ENCODE data around the gene CETN2.
"Not testable (repeated sequence)": the region's sequence is repeated elsewhere in the genome, so short reads cannot be mapped to it uniquely, and the experiment has no call there.

CETN2 gene

GRCh38 chrX:152830312-152831305 lies at the start of gene CETN2, which contains the start of gene NSDHL:
TSS of gene CETN2 (minus strand) at chrX:152830757. CDS start at chrX:152830710, 47 bp downstream.
TSS of gene NSDHL (plus strand) at chrX:152831063. CDS start at chrX:152846325, 15,262 bp downstream.
- DNase-seq (ENCODE audit: low read depth), result peak; percentile 84

- DNase-seq (ENCODE audit: low read depth), result no peak
Observed at GRCh38 chrX:152878976-152879755, 48.6 kb upstream of the CETN2 start.

- DNase-seq (ENCODE audit: low read depth), result no peak
Observed at GRCh38 chrX:152876931-152877840, 46.6 kb upstream of the CETN2 start.

- DNase-seq (ENCODE audit: low read depth), result no peak
Observed at GRCh38 chrX:152873361-152873760, 42.8 kb upstream of the CETN2 start.

GRCh38 chrX:152872522-152872921 lies 42.0 kb upstream of the CETN2 start:
- no peak for DNase-seq (ENCODE audit: low read depth)

- no peak for DNase-seq (ENCODE audit: low read depth)
Observed at GRCh38 chrX:152871260-152871659, 40.7 kb upstream of the CETN2 start.

GRCh38 chrX:152869972-152870371 lies 39.4 kb upstream of the CETN2 start:
- no peak for DNase-seq (ENCODE audit: low read depth)

GRCh38 chrX:152866386-152866785 lies 35.8 kb upstream of the CETN2 start:
- no peak for DNase-seq (ENCODE audit: low read depth)

- DNase-seq (ENCODE audit: low read depth), result no peak
Observed at GRCh38 chrX:152865232-152865920, 34.8 kb upstream of the CETN2 start.

- DNase-seq (ENCODE audit: low read depth), result no peak
Observed at GRCh38 chrX:152861826-152862225, 31.3 kb upstream of the CETN2 start.

- no peak for DNase-seq (ENCODE audit: low read depth)
Observed at GRCh38 chrX:152861116-152861515, 30.6 kb upstream of the CETN2 start.

GRCh38 chrX:152853986-152854385 lies 23.4 kb upstream of the CETN2 start:
- DNase-seq (ENCODE audit: low read depth), result no peak

GRCh38 chrX:152850465-152850864 lies 19.9 kb upstream of the CETN2 start:
- DNase-seq (ENCODE audit: low read depth), result no peak

GRCh38 chrX:152847281-152847680 lies 16.7 kb upstream of the CETN2 start:
- DNase-seq (ENCODE audit: low read depth), result no peak

- DNase-seq (ENCODE audit: low read depth), result no peak
Observed at GRCh38 chrX:152845618-152846240, 15.2 kb upstream of the CETN2 start.

- no peak for DNase-seq (ENCODE audit: low read depth)
Observed at GRCh38 chrX:152844256-152844655, 13.7 kb upstream of the CETN2 start.

GRCh38 chrX:152843852-152844251 lies 13.3 kb upstream of the CETN2 start:
- no peak for DNase-seq (ENCODE audit: low read depth)

GRCh38 chrX:152842772-152843338 lies 12.3 kb upstream of the CETN2 start:
- no peak for DNase-seq (ENCODE audit: low read depth)

GRCh38 chrX:152835470-152835869 lies 4.9 kb upstream of the CETN2 start:
- DNase-seq (ENCODE audit: low read depth), result not testable (repeated sequence)

GRCh38 chrX:152833378-152833777 lies 2.8 kb upstream of the CETN2 start:
- DNase-seq (ENCODE audit: low read depth), result no peak
